Measurements from ENCODE around the gene DGKD. TPM values are rescaled to one million over a fixed set of nuclear protein-coding genes. Genes with fewer than 3 reads are reported as not detected.

Gene DGKD
- total RNA-seq, 4 donors from 2014 or later = 67.7 to 195 (median 125) TPM

DNA sequence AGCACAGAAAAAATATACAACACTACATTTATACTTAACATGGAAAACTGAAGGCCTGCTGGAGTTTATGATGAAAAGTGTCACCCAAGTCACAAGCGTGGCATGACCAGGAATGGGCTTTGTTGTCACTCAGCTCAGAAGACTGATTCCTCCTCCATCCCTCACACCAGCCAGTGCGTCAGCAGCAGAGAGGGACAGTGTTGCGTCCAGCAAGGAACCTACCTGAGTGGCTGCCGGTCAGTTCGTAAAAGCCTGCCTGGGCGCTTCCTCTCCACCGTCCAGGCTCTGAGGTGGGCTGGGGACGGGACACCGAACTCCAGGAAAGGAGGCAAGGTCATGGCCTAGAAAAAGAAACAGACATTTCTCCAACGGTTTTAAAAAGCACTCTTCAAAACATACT lies 134.8 kb downstream of the DGKD start:
- Histone ChIP-seq H3K36me3 (peaks cover 0 to 68% (median 0%) of the 10 kb centered on the region in 3 donors), H3K4me3 (no peak overlapping the region), H3K27me3 (no peaks in the 10 kb centered on the region), H3K4me1 (no peaks in the 10 kb centered on the region), H3K9me3 (no peaks in the 10 kb centered on the region), H3K27ac (no peak overlapping the region)
- DNase-seq = no peak
- no peak for TF ChIP-seq POLR2A (IDR thresholded peaks at IDR 0.05)
- TF ChIP-seq, protein P1, sequence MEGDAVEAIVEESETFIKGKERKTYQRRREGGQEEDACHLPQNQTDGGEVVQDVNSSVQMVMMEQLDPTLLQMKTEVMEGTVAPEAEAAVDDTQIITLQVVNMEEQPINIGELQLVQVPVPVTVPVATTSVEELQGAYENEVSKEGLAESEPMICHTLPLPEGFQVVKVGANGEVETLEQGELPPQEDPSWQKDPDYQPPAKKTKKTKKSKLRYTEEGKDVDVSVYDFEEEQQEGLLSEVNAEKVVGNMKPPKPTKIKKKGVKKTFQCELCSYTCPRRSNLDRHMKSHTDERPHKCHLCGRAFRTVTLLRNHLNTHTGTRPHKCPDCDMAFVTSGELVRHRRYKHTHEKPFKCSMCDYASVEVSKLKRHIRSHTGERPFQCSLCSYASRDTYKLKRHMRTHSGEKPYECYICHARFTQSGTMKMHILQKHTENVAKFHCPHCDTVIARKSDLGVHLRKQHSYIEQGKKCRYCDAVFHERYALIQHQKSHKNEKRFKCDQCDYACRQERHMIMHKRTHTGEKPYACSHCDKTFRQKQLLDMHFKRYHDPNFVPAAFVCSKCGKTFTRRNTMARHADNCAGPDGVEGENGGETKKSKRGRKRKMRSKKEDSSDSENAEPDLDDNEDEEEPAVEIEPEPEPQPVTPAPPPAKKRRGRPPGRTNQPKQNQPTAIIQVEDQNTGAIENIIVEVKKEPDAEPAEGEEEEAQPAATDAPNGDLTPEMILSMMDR (IDR thresholded peaks at IDR 0.05) = no peak

GRCh38 chr2:233489666-233490065 lies 135.4 kb downstream of the DGKD start:
- Histone ChIP-seq H3K4me3 (no peak overlapping the region), H3K27ac (no peak overlapping the region), H3K9me3 (no peaks in the 10 kb centered on the region), H3K27me3 (no peaks in the 10 kb centered on the region), H3K36me3 (peaks cover 0 to 69% (median 0%) of the 10 kb centered on the region in 3 donors), H3K4me1 (no peaks in the 10 kb centered on the region)
- TF ChIP-seq, protein P1 (IDR thresholded peaks at IDR 0.05) = no peak
- TF ChIP-seq POLR2A (IDR thresholded peaks at IDR 0.05) = no peak
- DNase-seq = no peak

GRCh38 chr2:233490831-233491230 lies 136.5 kb downstream of the DGKD start:
- no peak for DNase-seq
- TF ChIP-seq, protein P1 (IDR thresholded peaks at IDR 0.05) = no peak
- no peak for TF ChIP-seq POLR2A (IDR thresholded peaks at IDR 0.05)
- no peaks in the 10 kb centered on the region for H3K27me3 ChIP-seq
- no peak overlapping the region for H3K27ac ChIP-seq
- peaks cover 0 to 66% (median 0%) of the 10 kb centered on the region in 3 donors for H3K36me3 ChIP-seq
- no peaks in the 10 kb centered on the region for H3K9me3 ChIP-seq
- no peaks in the 10 kb centered on the region for H3K4me1 ChIP-seq
- no peak overlapping the region for H3K4me3 ChIP-seq

DNA sequence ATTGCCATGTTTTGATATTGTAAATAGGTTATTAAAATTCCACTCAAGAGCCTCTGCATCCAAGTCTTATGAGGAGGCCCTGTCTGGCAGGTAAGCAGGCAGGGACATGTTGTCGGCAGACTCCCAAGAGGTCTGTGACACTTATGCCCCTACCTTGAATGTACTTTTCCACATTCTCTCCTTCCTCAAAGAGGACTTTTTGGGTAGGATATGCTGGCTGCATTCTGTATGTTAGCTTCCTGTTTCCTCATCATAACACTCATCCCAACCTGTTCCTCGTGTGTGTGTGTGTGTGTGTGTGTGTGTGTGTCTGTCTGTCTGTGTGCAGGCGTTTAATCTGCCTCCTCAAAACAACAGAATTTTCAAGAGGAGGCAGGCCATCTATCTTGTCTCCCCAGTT lies 137.0 kb downstream of the DGKD start:
- Histone ChIP-seq H3K4me3 (no peak overlapping the region), H3K9me3 (no peaks in the 10 kb centered on the region), H3K27ac (no peak overlapping the region), H3K27me3 (no peaks in the 10 kb centered on the region), H3K36me3 (peaks cover 0 to 65% (median 0%) of the 10 kb centered on the region in 3 donors), H3K4me1 (no peaks in the 10 kb centered on the region)
- no peak for TF ChIP-seq POLR2A (IDR thresholded peaks at IDR 0.05)
- TF ChIP-seq, protein P1 (IDR thresholded peaks at IDR 0.05) = no peak
- no peak for DNase-seq

DNA sequence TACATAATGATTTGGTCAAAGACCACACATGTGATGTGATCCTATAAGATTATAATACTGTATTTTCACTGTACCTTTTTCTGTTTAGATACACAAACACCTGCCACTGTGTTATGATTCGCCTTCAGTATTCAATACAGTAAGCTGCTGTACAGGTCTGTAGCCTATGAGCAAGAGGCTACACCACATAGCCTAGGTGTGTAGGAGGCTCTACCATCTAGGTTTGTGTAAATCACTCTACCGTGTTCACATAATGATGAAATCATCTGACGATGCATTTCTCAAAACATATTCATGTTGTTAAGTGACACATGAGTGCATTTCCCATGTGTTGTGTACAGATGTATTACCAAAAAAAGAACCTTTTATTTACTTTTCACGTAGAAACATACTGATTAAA lies 137.8 kb downstream of the DGKD start:
- no peak overlapping the region for H3K27ac ChIP-seq
- no peaks in the 10 kb centered on the region for H3K27me3 ChIP-seq
- H3K36me3 ChIP-seq = peaks cover 0 to 60% (median 0%) of the 10 kb centered on the region in 3 donors
- no peaks in the 10 kb centered on the region for H3K9me3 ChIP-seq
- H3K4me3 ChIP-seq = no peak overlapping the region
- no peak for DNase-seq
- TF ChIP-seq, protein P1 (IDR thresholded peaks at IDR 0.05) = no peak
- TF ChIP-seq POLR2A (IDR thresholded peaks at IDR 0.05) = no peak
- no peaks in the 10 kb centered on the region for H3K4me1 ChIP-seq

GRCh38 chr2:233492751-233493150 lies 138.5 kb downstream of the DGKD start:
- no peak for TF ChIP-seq POLR2A (IDR thresholded peaks at IDR 0.05)
- TF ChIP-seq, protein P1 (IDR thresholded peaks at IDR 0.05) = no peak
- H3K9me3 ChIP-seq = no peaks in the 10 kb centered on the region
- H3K4me3 ChIP-seq = no peak overlapping the region
- DNase-seq = no peak
- H3K27me3 ChIP-seq = no peaks in the 10 kb centered on the region
- H3K4me1 ChIP-seq = no peaks in the 10 kb centered on the region
- H3K27ac ChIP-seq = no peak overlapping the region
- H3K36me3 ChIP-seq = peaks cover 0 to 67% (median 0%) of the 10 kb centered on the region in 3 donors

Data from Peyer's patch (tissue), 4 donors.